DOHH2 (cell line): ENCODE measurements around the gene LRRC1.

ENCODE experiments used
- H3F3A ChIP-seq: fragments of 200-600 bp; sonication (generic), shearing (Covaris generic); 2 replicates; pipeline ENCODE4 v1.6.0; 2016; ENCODE audit warnings: antibody characterized with exemption, mild to moderate bottlenecking; ENCODE audit not compliant: control insufficient read depth, insufficient read depth
- H3K27ac ChIP-seq: fragments of 200-600 bp; sonication (generic); 2 replicates; pipeline ENCODE4 v1.5.1; 2014; ENCODE audit warnings: low read depth, mild to moderate bottlenecking, low read length, moderate library complexity
- H3K27me3 ChIP-seq: fragments of 200-600 bp; sonication (generic); 2 replicates; pipeline ENCODE4 v1.6.1; 2014; ENCODE audit warnings: mild to moderate bottlenecking, low read length, mixed read lengths; ENCODE audit not compliant: control insufficient read depth
- H3K36me3 ChIP-seq: fragments of 200-600 bp; sonication (generic); 2 replicates; pipeline ENCODE4 v1.6.1; 2014; ENCODE audit warnings: mild to moderate bottlenecking, low read length, moderate library complexity, mixed read lengths; ENCODE audit not compliant: control insufficient read depth
- H3K4me1 ChIP-seq: fragments of 200-600 bp; sonication (generic); 2 replicates; pipeline ENCODE4 v1.6.1; 2014; ENCODE audit warnings: mild to moderate bottlenecking, low read length, mixed read lengths; ENCODE audit not compliant: control insufficient read depth
- H3K4me2 ChIP-seq: fragments of 200-600 bp; sonication (generic); 2 replicates; pipeline ENCODE4 v1.6.0; 2014; ENCODE audit warnings: mild to moderate bottlenecking, low read length, moderate library complexity
- H3K4me3 ChIP-seq: fragments of 200-600 bp; sonication (generic); 2 replicates; pipeline ENCODE4 v1.5.1; 2014; ENCODE audit warnings: mild to moderate bottlenecking, low read length, mixed read lengths
- H3K79me2 ChIP-seq: fragments of 200-600 bp; sonication (generic); 2 replicates; pipeline ENCODE4 v1.6.1; 2014; ENCODE audit warnings: mild to moderate bottlenecking, low read length, mixed read lengths; ENCODE audit not compliant: control insufficient read depth
- H3K9me2 ChIP-seq: fragments of 200-600 bp; sonication (generic); replicated peaks from 2 replicates; pipeline ENCODE4 v1.6.1; 2014; ENCODE audit warnings: mild to moderate bottlenecking, low read length, mixed read lengths; ENCODE audit not compliant: control insufficient read depth
- H3K9me3 ChIP-seq: fragments of 200-600 bp; sonication (generic); 2 replicates; pipeline ENCODE4 v1.6.1; 2014; ENCODE audit warnings: antibody characterized with exemption, low read length, mixed read lengths; ENCODE audit not compliant: control insufficient read depth, insufficient read depth
- H4K20me1 ChIP-seq: fragments of 200-600 bp; sonication (generic); 2 replicates; pipeline ENCODE4 v1.6.0; 2014; ENCODE audit warnings: low read depth, mild to moderate bottlenecking, antibody characterized with exemption, low read length, moderate library complexity; ENCODE audit not compliant: control insufficient read depth, insufficient read depth
- EZH2phosphoT487 ChIP-seq: fragments of 200-600 bp; sonication (generic); IDR thresholded peaks from 2 replicates; pipeline ENCODE4 v1.6.1; 2017; ENCODE audit warnings: borderline replicate concordance, mild to moderate bottlenecking, antibody characterized with exemption, low read length, moderate library complexity, mixed read lengths
- TF ChIP-seq, protein P1 (sequence below): fragments of 200-600 bp; sonication (generic); IDR thresholded peaks from one replicate; pipeline ENCODE4 v1.5.1; 2014; ENCODE audit warnings: antibody characterized with exemption, mild to moderate bottlenecking, low read depth, low read length; ENCODE audit not compliant: poor library complexity, severe bottlenecking

The LRRC1 gene

GRCh38 chr6:53840027-53840426, 45.2 kb downstream of the LRRC1 start:
- no peaks in the 10 kb centered on the region for H3K27me3 ChIP-seq
- H3K4me2 ChIP-seq, result no peak overlapping the region
- H3K9me3 ChIP-seq, result no peaks in the 10 kb centered on the region
- no peaks in the 10 kb centered on the region for H3K79me2 ChIP-seq
- no peak overlapping the region for H3K4me3 ChIP-seq
- TF ChIP-seq, protein P1, sequence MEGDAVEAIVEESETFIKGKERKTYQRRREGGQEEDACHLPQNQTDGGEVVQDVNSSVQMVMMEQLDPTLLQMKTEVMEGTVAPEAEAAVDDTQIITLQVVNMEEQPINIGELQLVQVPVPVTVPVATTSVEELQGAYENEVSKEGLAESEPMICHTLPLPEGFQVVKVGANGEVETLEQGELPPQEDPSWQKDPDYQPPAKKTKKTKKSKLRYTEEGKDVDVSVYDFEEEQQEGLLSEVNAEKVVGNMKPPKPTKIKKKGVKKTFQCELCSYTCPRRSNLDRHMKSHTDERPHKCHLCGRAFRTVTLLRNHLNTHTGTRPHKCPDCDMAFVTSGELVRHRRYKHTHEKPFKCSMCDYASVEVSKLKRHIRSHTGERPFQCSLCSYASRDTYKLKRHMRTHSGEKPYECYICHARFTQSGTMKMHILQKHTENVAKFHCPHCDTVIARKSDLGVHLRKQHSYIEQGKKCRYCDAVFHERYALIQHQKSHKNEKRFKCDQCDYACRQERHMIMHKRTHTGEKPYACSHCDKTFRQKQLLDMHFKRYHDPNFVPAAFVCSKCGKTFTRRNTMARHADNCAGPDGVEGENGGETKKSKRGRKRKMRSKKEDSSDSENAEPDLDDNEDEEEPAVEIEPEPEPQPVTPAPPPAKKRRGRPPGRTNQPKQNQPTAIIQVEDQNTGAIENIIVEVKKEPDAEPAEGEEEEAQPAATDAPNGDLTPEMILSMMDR, result no peak
- TF ChIP-seq EZH2phosphoT487, result no peak
- no peaks in the 10 kb centered on the region for H3K4me1 ChIP-seq
- no peaks in the 10 kb centered on the region for H3K9me2 ChIP-seq
- no peaks in the 10 kb centered on the region for H3F3A ChIP-seq
- H4K20me1 ChIP-seq, result no peaks in the 10 kb centered on the region
- H3K36me3 ChIP-seq, result no peaks in the 10 kb centered on the region
- no peak overlapping the region for H3K27ac ChIP-seq

DNA sequence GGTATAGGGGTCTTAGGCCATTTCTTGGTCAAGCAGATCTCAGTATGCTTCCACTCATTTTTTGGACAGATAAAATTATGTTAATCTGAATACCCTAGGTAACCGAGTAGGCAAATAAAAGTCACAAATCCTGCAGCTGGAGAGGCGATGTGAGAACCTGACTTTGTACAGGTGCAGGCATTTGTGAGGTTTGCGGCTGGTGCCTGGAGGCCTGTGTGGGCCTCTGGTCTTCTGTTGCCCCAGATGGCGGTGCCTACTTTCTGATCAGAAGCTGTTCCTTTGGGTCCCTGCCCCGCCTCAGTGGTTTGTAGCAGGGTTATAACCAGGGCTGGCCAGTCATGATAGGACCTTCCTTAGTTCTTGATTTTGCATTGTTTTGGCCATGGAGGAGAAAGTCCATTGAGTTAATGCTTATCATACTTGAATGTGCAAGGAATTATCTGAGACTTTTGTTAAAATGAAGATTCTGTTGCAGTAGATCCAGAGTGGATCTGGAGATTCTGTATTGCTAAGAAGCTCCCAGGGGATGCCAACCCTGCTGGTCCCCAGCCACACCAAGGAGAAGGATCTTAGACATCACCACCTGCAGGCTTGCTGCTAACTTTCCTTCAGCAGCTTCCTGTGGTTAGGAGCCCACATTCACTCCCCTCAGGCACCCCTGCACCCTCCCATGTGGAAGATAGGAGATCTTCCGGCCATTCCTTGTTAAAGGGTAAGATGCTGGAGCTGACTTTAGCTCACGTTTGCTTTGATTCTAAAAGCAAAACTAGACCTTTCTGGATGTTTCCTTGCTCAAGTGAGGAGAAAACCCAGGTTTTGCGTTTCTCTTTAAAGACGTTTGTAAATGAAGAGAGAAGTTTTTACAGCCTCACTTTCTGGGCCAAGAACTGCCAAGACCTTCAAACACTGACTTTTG, 50.7 kb downstream of the LRRC1 start:
- H3K27me3 ChIP-seq, result no peaks in the 10 kb centered on the region
- no peaks in the 10 kb centered on the region for H3K79me2 ChIP-seq
- TF ChIP-seq, protein P1, result no peak
- TF ChIP-seq EZH2phosphoT487, result no peak
- H3K4me3 ChIP-seq, result no peak overlapping the region
- no peak overlapping the region for H3K4me2 ChIP-seq
- no peaks in the 10 kb centered on the region for H3K36me3 ChIP-seq
- no peak overlapping the region for H3K27ac ChIP-seq
- H3K9me2 ChIP-seq, result no peaks in the 10 kb centered on the region
- no peaks in the 10 kb centered on the region for H4K20me1 ChIP-seq
- H3K9me3 ChIP-seq, result no peaks in the 10 kb centered on the region
- H3K4me1 ChIP-seq, result no peaks in the 10 kb centered on the region
- no peaks in the 10 kb centered on the region for H3F3A ChIP-seq

DNA sequence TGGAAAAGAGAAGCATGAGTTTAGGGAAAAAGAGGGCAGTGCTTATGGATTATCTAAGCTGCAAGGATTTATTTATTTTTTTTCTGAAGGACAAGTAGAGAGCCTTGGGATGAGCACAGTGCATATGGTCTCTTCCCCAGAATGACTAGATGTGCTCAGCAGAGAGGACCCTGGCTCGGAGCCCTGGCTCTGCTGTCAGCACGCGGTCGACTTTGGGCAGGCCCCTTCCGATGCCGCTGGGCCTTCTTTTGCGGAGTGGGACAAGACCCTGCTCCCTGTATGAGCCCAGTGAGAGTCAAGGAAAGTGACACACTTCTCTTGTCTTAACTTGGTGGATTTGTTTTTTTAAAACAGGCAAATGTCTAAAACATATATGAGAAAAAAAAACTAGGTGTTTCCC, 51.4 kb downstream of the LRRC1 start:
- H3K36me3 ChIP-seq, result no peaks in the 10 kb centered on the region
- H3K4me1 ChIP-seq, result no peaks in the 10 kb centered on the region
- TF ChIP-seq EZH2phosphoT487, result no peak
- TF ChIP-seq, protein P1, result no peak
- no peak overlapping the region for H3K27ac ChIP-seq
- H3K4me2 ChIP-seq, result no peak overlapping the region
- no peak overlapping the region for H3K4me3 ChIP-seq
- H3F3A ChIP-seq, result no peaks in the 10 kb centered on the region
- no peaks in the 10 kb centered on the region for H3K79me2 ChIP-seq
- no peaks in the 10 kb centered on the region for H3K27me3 ChIP-seq
- no peaks in the 10 kb centered on the region for H3K9me3 ChIP-seq
- H4K20me1 ChIP-seq, result no peaks in the 10 kb centered on the region
- no peaks in the 10 kb centered on the region for H3K9me2 ChIP-seq
